IPS-15b (cell line): ENCODE measurements around the gene CTAGE9.
"Not testable (repeated sequence)": the region's sequence is repeated elsewhere in the genome, so short reads cannot be mapped to it uniquely, and the experiment has no call there.

Experiments used
- H3K27me3 ChIP-seq: one replicate; pipeline ENCODE4 v1.6.1; 2013; ENCODE audit warnings: low read length; ENCODE audit not compliant: control insufficient read depth, insufficient read depth
- H3K36me3 ChIP-seq: one replicate; pipeline ENCODE4 v1.6.1; 2013; ENCODE audit warnings: low read length; ENCODE audit not compliant: control insufficient read depth, insufficient read depth
- H3K4me1 ChIP-seq: one replicate; pipeline ENCODE4 v1.6.1; 2013; ENCODE audit warnings: mild to moderate bottlenecking, low read length; ENCODE audit not compliant: control insufficient read depth, insufficient read depth
- H3K4me3 ChIP-seq: one replicate; pipeline ENCODE4 v1.5.1; 2013; ENCODE audit warnings: low read depth, low read length
- H3K9ac ChIP-seq: one replicate; pipeline ENCODE4 v1.6.1; 2013; ENCODE audit warnings: low read depth, mild to moderate bottlenecking, low read length
- H3K9me3 ChIP-seq: one replicate; pipeline ENCODE4 v1.6.1; 2013; ENCODE audit warnings: mild to moderate bottlenecking, low read length; ENCODE audit not compliant: control insufficient read depth, insufficient read depth

Gene CTAGE9

DNA sequence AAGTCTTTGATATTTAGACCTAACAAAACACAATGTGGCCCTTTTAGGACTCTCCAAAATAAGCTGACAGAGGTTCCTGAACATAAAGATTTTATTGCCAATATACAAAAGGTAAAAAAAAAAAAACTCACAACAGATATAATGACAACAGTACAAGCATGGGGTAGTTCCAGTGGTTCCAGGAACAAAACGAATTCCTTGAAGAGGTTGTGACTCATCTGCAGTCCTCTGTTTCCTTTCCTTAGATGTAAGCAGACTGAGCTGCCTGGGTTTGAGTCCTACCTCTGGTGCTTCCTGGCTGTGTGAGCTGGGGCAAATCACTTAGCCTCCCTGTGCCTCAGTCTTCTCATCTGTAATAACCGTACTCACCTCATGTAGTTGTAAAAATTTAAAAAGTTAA lies 13.3 kb upstream of the CTAGE9 start:
- Histone ChIP-seq H3K9me3 (no peaks in the 10 kb centered on the region), H3K4me1 (no peaks in the 10 kb centered on the region), H3K36me3 (no peaks in the 10 kb centered on the region), H3K9ac (no peak overlapping the region), H3K27me3 (no peaks in the 10 kb centered on the region), H3K4me3 (no peak overlapping the region)

GRCh38 chr6:131721161-131721560 lies 10.3 kb upstream of the CTAGE9 start:
- no peaks in the 10 kb centered on the region for H3K36me3 ChIP-seq
- H3K4me3 ChIP-seq: no peak overlapping the region
- no peaks in the 10 kb centered on the region for H3K9me3 ChIP-seq
- H3K9ac ChIP-seq: no peak overlapping the region
- H3K27me3 ChIP-seq: no peaks in the 10 kb centered on the region
- no peaks in the 10 kb centered on the region for H3K4me1 ChIP-seq

DNA sequence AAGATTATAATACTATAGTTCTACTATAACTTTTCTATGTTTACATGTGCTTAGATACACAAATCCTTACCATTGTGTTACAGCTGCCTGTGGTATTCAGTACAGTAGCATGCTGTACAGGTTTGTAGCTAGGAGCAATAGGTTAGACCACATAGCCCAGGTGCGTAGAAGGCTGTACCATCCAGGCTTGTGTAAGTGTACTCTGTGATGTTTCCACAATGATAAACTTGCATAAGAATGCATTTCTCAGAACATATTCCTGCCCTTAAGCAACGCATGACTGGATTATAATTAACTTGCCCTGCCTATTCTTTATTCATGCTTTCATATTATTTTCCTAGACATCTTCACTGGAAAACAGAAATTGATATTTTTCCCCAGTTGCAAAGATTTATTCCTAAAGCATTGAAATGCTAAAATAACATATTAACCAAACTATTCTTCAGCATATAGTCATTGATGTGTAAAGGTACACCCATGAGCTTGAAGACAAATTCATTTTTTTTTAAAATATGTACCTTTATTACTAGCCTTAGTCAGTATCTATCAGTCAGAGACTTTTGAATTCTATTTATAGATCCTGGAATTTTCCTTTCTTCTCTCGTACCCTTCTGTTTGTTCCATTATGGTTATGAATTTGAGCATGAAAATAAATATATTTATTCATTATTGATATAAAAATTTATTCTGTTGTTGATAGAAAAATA lies 7.2 kb upstream of the CTAGE9 start:
- Histone ChIP-seq H3K27me3 (no peaks in the 10 kb centered on the region), H3K36me3 (no peaks in the 10 kb centered on the region), H3K4me3 (no peak overlapping the region), H3K9me3 (no peaks in the 10 kb centered on the region), H3K4me1 (no peaks in the 10 kb centered on the region), H3K9ac (no peak overlapping the region)

- not testable (repeated sequence) for H3K36me3 ChIP-seq, H3K4me3 ChIP-seq, H3K9me3 ChIP-seq, H3K9ac ChIP-seq, H3K4me1 ChIP-seq, H3K27me3 ChIP-seq
These were observed 4.8 kb upstream of the CTAGE9 start for GRCh38 chr6:131715567-131715966.

- not testable (repeated sequence) for H3K9me3 ChIP-seq, H3K4me1 ChIP-seq, H3K36me3 ChIP-seq, H3K9ac ChIP-seq, H3K27me3 ChIP-seq, H3K4me3 ChIP-seq
These were observed 6.9 kb downstream of the CTAGE9 start for GRCh38 chr6:131703905-131704304.

DNA sequence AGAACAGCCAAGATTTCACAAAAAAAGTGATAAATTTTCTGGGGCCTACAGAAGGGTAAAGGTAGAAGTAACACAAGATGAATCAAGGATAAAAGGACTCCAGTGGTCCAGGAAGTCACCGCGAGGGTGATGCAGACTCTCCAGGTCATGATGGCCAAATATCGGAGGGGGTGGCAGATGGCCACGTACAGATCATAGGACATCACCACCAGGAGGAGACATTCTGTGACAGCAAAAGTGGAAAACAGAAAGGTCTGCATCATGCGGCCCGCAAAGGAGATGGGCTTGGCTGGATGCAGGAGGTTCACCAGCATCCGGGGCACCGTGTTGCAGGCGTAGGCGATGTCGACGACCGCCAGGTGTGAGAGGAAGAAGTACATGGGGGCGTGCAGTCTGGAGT lies 10.0 kb downstream of the CTAGE9 start:
- H3K9me3 ChIP-seq, H3K4me1 ChIP-seq, H3K4me3 ChIP-seq, H3K27me3 ChIP-seq, H3K9ac ChIP-seq, H3K36me3 ChIP-seq: not testable (repeated sequence)

GRCh38 chr6:131696956-131697355 lies 13.9 kb downstream of the CTAGE9 start:
- Histone ChIP-seq H3K27me3 (no peaks in the 10 kb centered on the region), H3K4me1 (peaks cover 7% of the 10 kb centered on the region), H3K9me3 (no peaks in the 10 kb centered on the region), H3K36me3 (no peaks in the 10 kb centered on the region), H3K9ac (no peak overlapping the region), H3K4me3 (no peak overlapping the region)

- Histone ChIP-seq H3K27me3 (no peaks in the 10 kb centered on the region), H3K36me3 (no peaks in the 10 kb centered on the region), H3K4me3 (no peak overlapping the region), H3K9me3 (no peaks in the 10 kb centered on the region), H3K9ac (no peak overlapping the region), H3K4me1 (peaks cover 7% of the 10 kb centered on the region)
These were observed 15.9 kb downstream of the CTAGE9 start for GRCh38 chr6:131694832-131695426.

- H3K9me3 ChIP-seq: no peaks in the 10 kb centered on the region
- no peaks in the 10 kb centered on the region for H3K27me3 ChIP-seq
- H3K4me1 ChIP-seq: peaks cover 8% of the 10 kb centered on the region
- H3K4me3 ChIP-seq: no peak overlapping the region
- no peak overlapping the region for H3K9ac ChIP-seq
- no peaks in the 10 kb centered on the region for H3K36me3 ChIP-seq
These were observed 17.4 kb downstream of the CTAGE9 start for GRCh38 chr6:131693384-131693783.

GRCh38 chr6:131692589-131692988 lies 18.2 kb downstream of the CTAGE9 start:
- Histone ChIP-seq H3K4me1 (peaks cover 8% of the 10 kb centered on the region), H3K9ac (no peak overlapping the region), H3K4me3 (no peak overlapping the region), H3K27me3 (no peaks in the 10 kb centered on the region), H3K36me3 (no peaks in the 10 kb centered on the region), H3K9me3 (no peaks in the 10 kb centered on the region)

DNA sequence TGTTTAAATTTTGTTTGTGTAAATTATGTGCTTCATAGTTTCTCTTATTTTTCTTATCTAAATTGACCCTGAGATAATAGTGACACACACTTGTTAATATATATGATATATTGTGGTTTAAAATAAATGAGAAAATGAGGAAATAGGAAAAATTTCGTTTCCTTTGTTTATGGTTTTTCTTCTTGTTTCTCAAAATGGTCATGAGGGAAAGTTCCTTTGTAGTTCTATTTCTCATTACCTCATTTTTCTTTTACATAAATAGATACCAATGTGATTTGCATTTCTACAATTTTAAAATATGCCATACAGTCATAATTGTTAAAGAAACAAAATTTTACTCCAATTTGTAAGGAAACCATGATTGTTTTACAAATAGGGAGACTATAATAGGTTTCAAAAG lies 18.8 kb downstream of the CTAGE9 start:
- no peaks in the 10 kb centered on the region for H3K27me3 ChIP-seq
- H3K36me3 ChIP-seq: no peaks in the 10 kb centered on the region
- H3K9me3 ChIP-seq: no peaks in the 10 kb centered on the region
- H3K4me1 ChIP-seq: peaks cover 8% of the 10 kb centered on the region
- no peak overlapping the region for H3K9ac ChIP-seq
- no peak overlapping the region for H3K4me3 ChIP-seq

- no peaks in the 10 kb centered on the region for H3K27me3 ChIP-seq
- no peak overlapping the region for H3K4me3 ChIP-seq
- no peaks in the 10 kb centered on the region for H3K9me3 ChIP-seq
- no peaks in the 10 kb centered on the region for H3K36me3 ChIP-seq
- H3K4me1 ChIP-seq: peaks cover 4% of the 10 kb centered on the region
- H3K9ac ChIP-seq: no peak overlapping the region
These were observed 22.5 kb downstream of the CTAGE9 start for GRCh38 chr6:131688286-131688685.
